HUES64 (cell line): ENCODE results near the gene ERFL.

Experiments
- H3K27ac ChIP-seq: 2 replicates; pipeline ENCODE4 v1.7.0; 2013; ENCODE audit warnings: low read depth, low read length, inconsistent platforms
- H3K27me3 ChIP-seq: 2 replicates; pipeline ENCODE4 v1.6.1; 2013; ENCODE audit warnings: mild to moderate bottlenecking, low read length; ENCODE audit not compliant: insufficient read depth
- H3K36me3 ChIP-seq: 2 replicates; pipeline ENCODE4 v1.6.1; 2013; ENCODE audit warnings: mild to moderate bottlenecking, low read length; ENCODE audit not compliant: insufficient read depth
- H3K4me1 ChIP-seq: 2 replicates; pipeline ENCODE4 v1.6.1; 2013; ENCODE audit warnings: mild to moderate bottlenecking, low read length, moderate library complexity; ENCODE audit not compliant: insufficient read depth
- H3K4me3 ChIP-seq: 2 replicates; pipeline ENCODE4 v1.5.1; 2013; ENCODE audit warnings: mild to moderate bottlenecking, low read length, moderate library complexity
- H3K9ac ChIP-seq: 2 replicates; pipeline ENCODE4 v1.6.1; 2013; ENCODE audit warnings: mild to moderate bottlenecking, low read depth, low read length
- H3K9me3 ChIP-seq: 2 replicates; pipeline ENCODE4 v1.6.1; 2013; ENCODE audit warnings: low read depth, low read length; ENCODE audit not compliant: insufficient read depth
- WGBS: fragments of 150-250, 120-280 bp; methylation state at CpG from one replicate; pipeline ENCODE4 v1.1.7; 2013; ENCODE audit warnings: missing lambda C conversion rate; 5-methylcytosine and 5-hydroxymethylcytosine counted together

ERFL gene

GRCh38 chr19:41958367-41959055 is 30.3 kb upstream of the ERFL start:
- Histone ChIP-seq H3K9me3 (no peaks in the 10 kb centered on the region), H3K27ac (peak overlapping the region; percentile 54), H3K36me3 (peaks cover 11% of the 10 kb centered on the region), H3K9ac (peak overlapping the region; percentile 75), H3K4me3 (peak overlapping the region; percentile 93), H3K27me3 (no peaks in the 10 kb centered on the region), H3K4me1 (peaks cover 5% of the 10 kb centered on the region)
- 3% methylated on average over 43 of the region's 43 CpGs for WGBS

DNA sequence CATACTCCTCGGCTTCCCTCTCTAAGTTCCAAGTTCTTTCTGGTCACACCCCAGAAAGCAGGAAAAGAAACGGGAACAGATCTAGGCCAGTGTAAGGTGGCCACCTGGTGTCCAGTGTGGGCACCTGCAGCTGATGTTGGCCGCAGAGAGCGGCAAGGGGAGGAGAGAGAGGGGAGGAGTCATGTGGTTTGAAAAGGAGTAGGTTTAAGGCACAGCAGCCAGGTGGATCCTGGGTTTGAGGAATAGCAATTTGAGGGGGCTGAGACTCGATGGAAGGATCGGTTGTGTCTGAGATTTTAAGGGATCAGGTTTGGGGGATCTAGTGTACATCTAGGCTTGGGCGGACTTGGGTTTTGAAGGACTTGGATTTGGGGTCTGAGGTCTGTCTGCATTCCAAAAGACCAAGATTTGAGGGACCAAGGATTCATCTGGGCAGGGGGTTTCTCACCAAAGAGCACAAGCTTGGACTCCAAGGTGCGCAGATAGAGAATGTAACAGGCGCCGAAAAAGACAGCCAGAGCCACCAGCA is 29.7 kb upstream of the ERFL start:
- Histone ChIP-seq H3K9me3 (no peaks in the 10 kb centered on the region), H3K27me3 (no peaks in the 10 kb centered on the region), H3K27ac (no peak overlapping the region), H3K4me1 (peaks cover 5% of the 10 kb centered on the region), H3K4me3 (peak overlapping the region; percentile 93), H3K9ac (no peak overlapping the region), H3K36me3 (peaks cover 11% of the 10 kb centered on the region)
- WGBS, result 14% methylated on average over 10 of the region's 10 CpGs

GRCh38 chr19:41957161-41957837 is 29.1 kb upstream of the ERFL start:
- Histone ChIP-seq H3K9me3 (no peaks in the 10 kb centered on the region), H3K4me1 (peaks cover 5% of the 10 kb centered on the region), H3K27me3 (no peaks in the 10 kb centered on the region), H3K9ac (no peak overlapping the region), H3K36me3 (peaks cover 11% of the 10 kb centered on the region), H3K27ac (no peak overlapping the region), H3K4me3 (no peak overlapping the region)
- WGBS, result 89% methylated on average over 11 of the region's 11 CpGs

- no peak overlapping the region for H3K4me3 ChIP-seq
- H3K9me3 ChIP-seq, result no peaks in the 10 kb centered on the region
- H3K36me3 ChIP-seq, result peaks cover 11% of the 10 kb centered on the region
- WGBS, result 96% methylated on average over 13 of the region's 13 CpGs
- H3K9ac ChIP-seq, result no peak overlapping the region
- H3K27ac ChIP-seq, result no peak overlapping the region
- peaks cover 5% of the 10 kb centered on the region for H3K4me1 ChIP-seq
- H3K27me3 ChIP-seq, result no peaks in the 10 kb centered on the region
These were observed 28.4 kb upstream of the ERFL start for GRCh38 chr19:41956621-41957020.

DNA sequence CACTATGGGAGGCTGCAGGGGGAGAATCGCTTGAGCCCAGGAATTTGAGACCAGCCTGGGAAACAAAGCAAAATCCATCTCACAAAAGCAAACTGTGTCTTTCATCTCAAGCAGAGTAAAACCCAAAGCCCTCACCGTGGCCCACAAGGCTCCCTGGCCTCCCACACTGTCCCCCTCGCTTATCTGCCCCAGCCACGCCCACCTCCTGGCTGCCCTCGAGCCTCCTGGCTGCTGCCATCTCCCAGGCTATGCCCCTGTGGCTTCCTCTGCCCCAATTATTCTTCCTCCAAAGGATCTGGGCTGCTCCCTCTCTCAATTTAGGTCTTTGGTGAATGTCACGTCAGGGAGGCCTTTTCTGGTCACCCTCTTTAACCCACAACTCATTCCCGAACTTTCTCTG is 27.3 kb upstream of the ERFL start:
- peaks cover 5% of the 10 kb centered on the region for H3K4me1 ChIP-seq
- no peak overlapping the region for H3K27ac ChIP-seq
- no peak overlapping the region for H3K4me3 ChIP-seq
- H3K9ac ChIP-seq, result no peak overlapping the region
- peaks cover 11% of the 10 kb centered on the region for H3K36me3 ChIP-seq
- WGBS, result 88% methylated on average over 7 of the region's 7 CpGs
- H3K27me3 ChIP-seq, result no peaks in the 10 kb centered on the region
- no peaks in the 10 kb centered on the region for H3K9me3 ChIP-seq

GRCh38 chr19:41951686-41952172 is 23.5 kb upstream of the ERFL start:
- no peaks in the 10 kb centered on the region for H3K4me1 ChIP-seq
- H3K27ac ChIP-seq, result no peak overlapping the region
- no peaks in the 10 kb centered on the region for H3K9me3 ChIP-seq
- H3K27me3 ChIP-seq, result no peaks in the 10 kb centered on the region
- peak overlapping the region; percentile 39 for H3K4me3 ChIP-seq
- peaks cover 9% of the 10 kb centered on the region for H3K36me3 ChIP-seq
- 7% methylated on average over 8 of the region's 12 CpGs for WGBS
- no peak overlapping the region for H3K9ac ChIP-seq

DNA sequence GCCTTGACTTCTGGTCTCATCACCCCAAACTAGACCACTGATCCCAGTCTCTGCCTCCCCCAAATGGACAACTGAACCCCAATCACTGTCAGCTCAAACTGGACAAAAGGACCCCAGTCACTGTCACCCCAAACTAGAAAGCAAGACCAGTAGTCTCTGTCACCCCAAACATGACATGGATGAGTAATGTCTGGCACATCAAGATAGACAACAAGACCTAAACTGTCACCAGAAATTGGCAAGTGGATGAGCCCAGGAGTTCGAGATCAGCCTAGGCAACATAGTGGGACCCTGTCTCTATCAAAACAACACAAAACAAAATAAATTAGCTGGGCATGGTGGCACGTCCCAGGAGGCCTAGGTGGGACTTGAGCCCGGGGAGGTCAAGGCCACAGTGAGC is 18.8 kb upstream of the ERFL start:
- H3K4me3 ChIP-seq, result no peak overlapping the region
- no peak overlapping the region for H3K9ac ChIP-seq
- H3K4me1 ChIP-seq, result no peaks in the 10 kb centered on the region
- H3K27ac ChIP-seq, result no peak overlapping the region
- no peaks in the 10 kb centered on the region for H3K9me3 ChIP-seq
- H3K36me3 ChIP-seq, result no peaks in the 10 kb centered on the region
- H3K27me3 ChIP-seq, result peaks cover 10% of the 10 kb centered on the region
- WGBS, result 87% methylated on average over 3 of the region's 3 CpGs

GRCh38 chr19:41945135-41945766 is 17.0 kb upstream of the ERFL start:
- no peaks in the 10 kb centered on the region for H3K4me1 ChIP-seq
- H3K9me3 ChIP-seq, result no peaks in the 10 kb centered on the region
- H3K9ac ChIP-seq, result no peak overlapping the region
- WGBS, result 88% methylated on average over 8 of the region's 8 CpGs
- no peak overlapping the region for H3K4me3 ChIP-seq
- no peak overlapping the region for H3K27ac ChIP-seq
- H3K36me3 ChIP-seq, result no peaks in the 10 kb centered on the region
- peaks cover 27% of the 10 kb centered on the region for H3K27me3 ChIP-seq

DNA sequence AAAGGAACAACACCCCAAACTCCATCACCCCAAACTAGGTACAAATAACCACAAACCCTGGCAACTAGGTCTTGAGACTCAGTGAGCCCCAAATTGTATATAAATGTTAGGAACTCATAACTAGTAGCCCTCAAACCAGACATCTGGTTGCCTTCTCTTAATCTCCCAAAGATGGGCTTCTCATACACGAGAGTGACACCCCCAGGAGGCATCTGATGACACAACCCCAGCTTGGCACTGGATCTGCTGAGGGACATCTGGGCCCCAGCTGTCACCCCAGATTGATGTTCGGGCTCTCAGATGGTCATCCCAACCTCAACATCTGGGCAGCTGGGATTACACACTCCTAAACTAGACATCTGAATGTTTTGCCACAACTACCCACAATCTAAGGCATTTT is 16.1 kb upstream of the ERFL start:
- no peaks in the 10 kb centered on the region for H3K4me1 ChIP-seq
- H3K27me3 ChIP-seq, result peaks cover 33% of the 10 kb centered on the region
- 74% methylated on average over 2 of the region's 2 CpGs for WGBS
- H3K4me3 ChIP-seq, result no peak overlapping the region
- H3K27ac ChIP-seq, result no peak overlapping the region
- H3K9ac ChIP-seq, result no peak overlapping the region
- no peaks in the 10 kb centered on the region for H3K36me3 ChIP-seq
- no peaks in the 10 kb centered on the region for H3K9me3 ChIP-seq

GRCh38 chr19:41941410-41942202 is 13.4 kb upstream of the ERFL start:
- 70% methylated on average over 9 of the region's 9 CpGs for WGBS
- Histone ChIP-seq H3K9ac (no peak overlapping the region), H3K27me3 (peaks cover 50% of the 10 kb centered on the region), H3K4me3 (no peak overlapping the region), H3K27ac (no peak overlapping the region), H3K4me1 (no peaks in the 10 kb centered on the region), H3K36me3 (no peaks in the 10 kb centered on the region), H3K9me3 (no peaks in the 10 kb centered on the region)
